GM12878 (cell line): Measurements from ENCODE around the gene ZMIZ1. TPM values are rescaled to one million over a fixed set of nuclear protein-coding genes. Genes with fewer than 3 reads are reported as not detected.

Experiments
- ATAC-seq: fragments of 200-7000 bp; cut with Tn5 transposase; 3 replicates; pipeline ENCODE4 v1.9.1; 2020; ENCODE audit warnings: mild to moderate bottlenecking, moderate library complexity
- BruUV-seq: library from RNA; stranded (reverse); fragments of 400-500 nt; replicated peaks from 2 replicates; lab custom pipeline; 2021; lab: Mats Ljungman, UMichigan
- CTCF ChIA-PET: fragments of 300-600 bp; sonication (Branson Sonifier 250); formaldehyde crosslinking; extraction: SDS; loops from one replicate; lab custom pipeline; 2021; ENCODE audit warnings: inconsistent platforms; lab: Yijun Ruan, JAX
- POLR2A ChIA-PET: fragments of 350-600 bp; formaldehyde crosslinking; extraction: SDS; loops from one replicate; lab custom pipeline; 2021; ENCODE audit warnings: inconsistent platforms; lab: Charles Lee
- RAD21 ChIA-PET: fragments of 300-600 bp; sonication (Branson Sonifier 250); formaldehyde crosslinking; loops from one replicate; lab custom pipeline; 2023; ENCODE audit warnings: antibody characterized with exemption; ENCODE audit not compliant: unreplicated experiment; lab: Charles Lee
- SMC1A ChIA-PET: fragments of 300-600 bp; sonication (Branson Sonifier 250); formaldehyde crosslinking; loops from one replicate; lab custom pipeline; 2023; ENCODE audit not compliant: unreplicated experiment, uncharacterized antibody; lab: Charles Lee
- DNase-seq: peaks from one replicate; pipeline ENCODE4 v3.0.0-alpha.2; 2011; ENCODE audit warnings: low read depth, low spot score
- FAIRE-seq: peaks from 3 replicates; lab custom pipeline; 2011; peaks lifted over from hg19 to GRCh38; lab: Jason Lieb, UNC
- H2AFZ ChIP-seq: 2 replicates; pipeline ENCODE4 v1.6.0; 2011; ENCODE audit warnings: low read depth, low read length, control low read depth; ENCODE audit not compliant: control insufficient read depth
- H3K27ac ChIP-seq: 2 replicates; pipeline ENCODE4 v1.5.1; 2011; ENCODE audit warnings: control low read depth; ENCODE audit not compliant: control insufficient read depth, insufficient read depth
- H3K27me3 ChIP-seq, 2 experiments: replicated peaks in 1 of 2; 2 replicates each; pipeline versions ENCODE4 v1.6.0 to v1.6.1; 2011; ENCODE audit warnings: low read length in 1 of 2; ENCODE audit not compliant: control insufficient read depth in 2 of 2, insufficient read depth in 2 of 2
- H3K36me3 ChIP-seq, 2 experiments: 2 replicates each; pipeline ENCODE4 v1.5.1; 2011; ENCODE audit warnings: low read length in 1 of 2; ENCODE audit not compliant: control insufficient read depth in 2 of 2, insufficient read depth in 2 of 2
- H3K4me1 ChIP-seq: 2 replicates; pipeline ENCODE4 v1.6.1; 2011; ENCODE audit warnings: mild to moderate bottlenecking, low read length, moderate library complexity, mixed read lengths; ENCODE audit not compliant: control insufficient read depth, insufficient read depth
- H3K4me2 ChIP-seq: 2 replicates; pipeline ENCODE4 v1.6.0; 2011; ENCODE audit warnings: control low read depth; ENCODE audit not compliant: control insufficient read depth, insufficient read depth
- H3K4me3 ChIP-seq: fragments of 200-600 bp; sonication (generic); 2 replicates; pipeline ENCODE4 v1.5.1; 2016
- H3K79me2 ChIP-seq: 2 replicates; pipeline ENCODE4 v1.6.0; 2011; ENCODE audit warnings: low read length; ENCODE audit not compliant: control insufficient read depth, insufficient read depth
- H3K9ac ChIP-seq: 2 replicates; pipeline ENCODE4 v1.8.0; 2011; ENCODE audit warnings: low read length, control low read depth, mixed read lengths; ENCODE audit not compliant: control insufficient read depth, insufficient read depth
- H3K9me3 ChIP-seq: replicated peaks from 3 replicates; pipeline ENCODE4 v1.5.1; 2011; ENCODE audit warnings: mild to moderate bottlenecking, low read length; ENCODE audit not compliant: control insufficient read depth, insufficient read depth
- H4K20me1 ChIP-seq: 2 replicates; pipeline ENCODE4 v1.6.0; 2011; ENCODE audit not compliant: control insufficient read depth, insufficient read depth
- CBX5 ChIP-seq: sonication (generic); IDR thresholded peaks from 2 replicates; pipeline ENCODE4 v1.6.1; 2016; ENCODE audit warnings: low read depth, moderate library complexity, mild to moderate bottlenecking, inconsistent platforms
- EGR1 ChIP-seq, 2 experiments: IDR thresholded peaks; 1 replicate in 1 of 2; 2 replicates in 1 of 2; pipeline ENCODE4 v1.6.1; 2011 to 2012; ENCODE audit warnings: low read depth in 2 of 2, low read length in 2 of 2, borderline replicate concordance in 1 of 2, mild to moderate bottlenecking in 1 of 2, moderate library complexity in 1 of 2
- HDAC6 ChIP-seq: fragments of 200-600 bp; sonication (generic); IDR thresholded peaks from one replicate; pipeline ENCODE4 v1.8.0; 2017; ENCODE audit warnings: antibody characterized with exemption; ENCODE audit not compliant: unreplicated experiment
- KLF5 ChIP-seq: fragments of 450-650 bp; IDR thresholded peaks from 2 replicates; pipeline ENCODE4 v1.6.1; 2014; ENCODE audit warnings: mild to moderate bottlenecking; ENCODE audit not compliant: partially characterized antibody
- RAD21 ChIP-seq: IDR thresholded peaks from 2 replicates; pipeline ENCODE4 v1.6.1; 2011; ENCODE audit warnings: mild to moderate bottlenecking, low read depth, low read length, moderate library complexity; ENCODE audit not compliant: insufficient read depth
- SREBF2 ChIP-seq: IDR thresholded peaks from 2 replicates; pipeline ENCODE4 v1.6.1; 2012; ENCODE audit warnings: mild to moderate bottlenecking, low read length
- WRNIP1 ChIP-seq: IDR thresholded peaks from 2 replicates; pipeline ENCODE4 v1.6.1; 2011; ENCODE audit warnings: low read depth, low read length, improper control_type of control experiment, borderline replicate concordance
- ZNF217 ChIP-seq: fragments of 450-650 bp; IDR thresholded peaks from 2 replicates; pipeline ENCODE4 v1.6.1; 2017; ENCODE audit warnings: antibody characterized with exemption, mild to moderate bottlenecking
- WGBS: methylation state at CpG from one replicate; pipeline ENCODE4 v1.1.6; 2016; ENCODE audit warnings: low lambda C conversion rate; ENCODE audit not compliant: insufficient replicate concordance, insufficient coverage; ENCODE audit errors: missing lambda C conversion rate; 5-methylcytosine and 5-hydroxymethylcytosine counted together
- in situ Hi-C: fragments of 300-500 bp; cut with MboI; formaldehyde crosslinking; loops from 9 replicates; pipeline ENCODE4 v1.14.3; 2018; ENCODE audit warnings: mixed read lengths
- intact Hi-C: fragments of 100-400 bp; cut with micrococcal nuclease; formaldehyde crosslinking; loops from one replicate; pipeline ENCODE4 v1.14.2; 2022; ENCODE audit not compliant: unreplicated experiment
- polyA plus RNA-seq, 11 experiments: library from polyadenylated mRNA; depleted of rRNA in 4 of 11; unstranded in 6 of 11; stranded (reverse) in 5 of 11; fragments of >200 nt; fragmentation: Nextera tagmentation in 4 of 11; fragmentation: Illumina TruSeq in 1 of 11; extraction: Ambion mirVana in 4 of 11; extraction: Trizol in 1 of 11; gene quantifications; 1 replicate in 1 of 11; 2 replicates in 10 of 11; pipeline versions ENCODE4 v1.2.1 to v1.2.3, GENCODE V29; 2011 to 2016; ENCODE audit warnings: inconsistent platforms in 2 of 11, missing spikeins in 2 of 11, low read depth in 1 of 11
- total RNA-seq, 4 experiments: library from RNA; depleted of rRNA in 3 of 4; stranded (reverse); fragments of >200 nt in 3 of 4; fragmentation: Illumina TruSeq in 1 of 4; extraction: Trizol in 1 of 4; gene quantifications; 2 replicates each; pipeline versions ENCODE4 v1.2.1 to v1.2.3, GENCODE V29; 2013 to 2021
- TF ChIP-seq, protein P1 (sequence below): fragments of 450-650 bp; formaldehyde crosslinking; IDR thresholded peaks from 2 replicates; pipeline ENCODE4 v1.4.0; 2020; ENCODE audit warnings: mild to moderate bottlenecking, moderate library complexity
- TF ChIP-seq, protein P2 (sequence below): fragments of 450-650 bp; IDR thresholded peaks from 2 replicates; pipeline ENCODE4 v1.6.1; 2018; ENCODE audit warnings: borderline replicate concordance, mild to moderate bottlenecking; ENCODE audit not compliant: partially characterized antibody
- TF ChIP-seq, protein P3 (sequence below): fragments of 450-650 bp; IDR thresholded peaks from 2 replicates; pipeline ENCODE4 v1.6.1; 2017; ENCODE audit warnings: mild to moderate bottlenecking, moderate library complexity

The ZMIZ1 gene
- total and polyA plus RNA-seq, 10 of the 15 experiments (the other 5 are each of a cell fraction or from before 2014, with no cell fraction given) = 3.1 to 82.3 (median 14.9) TPM

DNA sequence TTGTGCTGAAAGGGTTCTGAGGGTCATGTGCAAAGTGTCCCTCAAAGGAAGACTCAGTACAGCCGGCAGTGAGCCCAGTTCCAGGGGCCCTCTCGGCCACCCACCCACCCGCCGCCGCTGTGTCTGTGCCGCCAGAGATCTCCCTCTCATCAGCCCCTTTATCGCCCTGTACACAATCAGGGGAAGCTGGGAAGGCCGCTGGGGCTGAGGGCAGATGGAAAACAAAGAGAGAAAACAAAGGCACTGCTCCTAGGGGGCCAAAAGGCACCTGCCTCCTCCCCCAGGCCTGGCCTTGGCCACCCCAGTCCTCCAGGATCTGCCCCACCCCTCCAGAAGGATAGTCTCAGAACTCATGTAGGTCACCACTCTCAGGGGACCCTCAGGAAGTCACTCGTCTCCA is 67.0 kb downstream of the ZMIZ1 start (continued):
- TF ChIP-seq, protein P1, sequence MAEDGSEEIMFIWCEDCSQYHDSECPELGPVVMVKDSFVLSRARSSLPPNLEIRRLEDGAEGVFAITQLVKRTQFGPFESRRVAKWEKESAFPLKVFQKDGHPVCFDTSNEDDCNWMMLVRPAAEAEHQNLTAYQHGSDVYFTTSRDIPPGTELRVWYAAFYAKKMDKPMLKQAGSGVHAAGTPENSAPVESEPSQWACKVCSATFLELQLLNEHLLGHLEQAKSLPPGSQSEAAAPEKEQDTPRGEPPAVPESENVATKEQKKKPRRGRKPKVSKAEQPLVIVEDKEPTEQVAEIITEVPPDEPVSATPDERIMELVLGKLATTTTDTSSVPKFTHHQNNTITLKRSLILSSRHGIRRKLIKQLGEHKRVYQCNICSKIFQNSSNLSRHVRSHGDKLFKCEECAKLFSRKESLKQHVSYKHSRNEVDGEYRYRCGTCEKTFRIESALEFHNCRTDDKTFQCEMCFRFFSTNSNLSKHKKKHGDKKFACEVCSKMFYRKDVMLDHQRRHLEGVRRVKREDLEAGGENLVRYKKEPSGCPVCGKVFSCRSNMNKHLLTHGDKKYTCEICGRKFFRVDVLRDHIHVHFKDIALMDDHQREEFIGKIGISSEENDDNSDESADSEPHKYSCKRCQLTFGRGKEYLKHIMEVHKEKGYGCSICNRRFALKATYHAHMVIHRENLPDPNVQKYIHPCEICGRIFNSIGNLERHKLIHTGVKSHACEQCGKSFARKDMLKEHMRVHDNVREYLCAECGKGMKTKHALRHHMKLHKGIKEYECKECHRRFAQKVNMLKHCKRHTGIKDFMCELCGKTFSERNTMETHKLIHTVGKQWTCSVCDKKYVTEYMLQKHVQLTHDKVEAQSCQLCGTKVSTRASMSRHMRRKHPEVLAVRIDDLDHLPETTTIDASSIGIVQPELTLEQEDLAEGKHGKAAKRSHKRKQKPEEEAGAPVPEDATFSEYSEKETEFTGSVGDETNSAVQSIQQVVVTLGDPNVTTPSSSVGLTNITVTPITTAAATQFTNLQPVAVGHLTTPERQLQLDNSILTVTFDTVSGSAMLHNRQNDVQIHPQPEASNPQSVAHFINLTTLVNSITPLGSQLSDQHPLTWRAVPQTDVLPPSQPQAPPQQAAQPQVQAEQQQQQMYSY (CRISPR knock-in tag) = no peak
- TF ChIP-seq, protein P2, sequence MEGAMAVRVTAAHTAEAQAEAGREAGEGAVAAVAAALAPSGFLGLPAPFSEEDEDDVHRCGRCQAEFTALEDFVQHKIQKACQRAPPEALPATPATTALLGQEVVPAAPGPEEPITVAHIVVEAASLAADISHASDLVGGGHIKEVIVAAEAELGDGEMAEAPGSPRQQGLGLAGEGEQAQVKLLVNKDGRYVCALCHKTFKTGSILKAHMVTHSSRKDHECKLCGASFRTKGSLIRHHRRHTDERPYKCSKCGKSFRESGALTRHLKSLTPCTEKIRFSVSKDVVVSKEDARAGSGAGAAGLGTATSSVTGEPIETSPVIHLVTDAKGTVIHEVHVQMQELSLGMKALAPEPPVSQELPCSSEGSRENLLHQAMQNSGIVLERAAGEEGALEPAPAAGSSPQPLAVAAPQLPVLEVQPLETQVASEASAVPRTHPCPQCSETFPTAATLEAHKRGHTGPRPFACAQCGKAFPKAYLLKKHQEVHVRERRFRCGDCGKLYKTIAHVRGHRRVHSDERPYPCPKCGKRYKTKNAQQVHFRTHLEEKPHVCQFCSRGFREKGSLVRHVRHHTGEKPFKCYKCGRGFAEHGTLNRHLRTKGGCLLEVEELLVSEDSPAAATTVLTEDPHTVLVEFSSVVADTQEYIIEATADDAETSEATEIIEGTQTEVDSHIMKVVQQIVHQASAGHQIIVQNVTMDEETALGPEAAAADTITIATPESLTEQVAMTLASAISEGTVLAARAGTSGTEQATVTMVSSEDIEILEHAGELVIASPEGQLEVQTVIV = no peak
- TF ChIP-seq SREBF2 = no peak

DNA sequence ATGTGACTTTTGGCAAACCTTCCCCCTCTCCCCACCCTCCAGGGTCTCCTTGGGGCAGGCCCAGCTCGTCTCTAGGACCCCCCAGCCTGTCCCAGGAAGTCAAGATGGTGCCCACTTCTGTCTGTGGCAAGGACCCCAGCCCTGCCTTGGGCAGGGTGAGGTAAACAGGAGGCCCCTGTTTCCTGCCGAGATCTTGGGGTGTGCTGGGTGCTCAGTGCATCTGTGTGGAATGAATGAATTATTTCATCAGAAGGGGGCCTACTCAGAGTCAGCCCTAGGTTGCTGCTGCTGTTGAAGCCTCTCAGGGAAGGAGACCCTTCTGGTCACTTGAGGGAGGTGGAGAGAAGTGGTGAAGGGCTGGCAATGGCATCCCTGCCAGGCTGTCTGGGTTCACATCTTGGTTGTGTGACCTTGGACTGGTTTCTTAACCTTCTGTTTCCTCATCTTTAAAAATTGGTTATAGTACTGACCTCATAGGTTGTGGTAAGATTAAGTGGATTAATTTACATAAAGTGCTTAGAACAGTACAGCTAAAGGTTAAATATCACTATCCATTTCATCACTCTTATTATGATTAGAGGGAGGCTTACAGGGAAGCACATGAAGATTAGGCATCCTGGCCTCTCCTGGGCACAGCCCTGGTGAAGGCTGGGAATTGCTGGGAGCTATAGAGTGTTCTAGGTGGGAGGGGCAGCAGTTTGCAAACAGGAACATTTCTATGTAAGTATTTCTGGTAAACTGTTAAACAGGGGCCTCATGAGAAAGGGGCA is 67.7 kb downstream of the ZMIZ1 start:
- ATAC-seq = no peak
- TF ChIP-seq WRNIP1 (no peak), ZNF217 (no peak), RAD21 (no peak), CBX5 (no peak), EGR1 (IDR thresholded peaks at IDR 0.05; ENCODE audit: borderline replicate concordance in 1 of 2, low read depth in 2 of 2, low read length in 2 of 2) (no peak), HDAC6 (no peak), KLF5 (no peak)
- TF ChIP-seq, protein P3, sequence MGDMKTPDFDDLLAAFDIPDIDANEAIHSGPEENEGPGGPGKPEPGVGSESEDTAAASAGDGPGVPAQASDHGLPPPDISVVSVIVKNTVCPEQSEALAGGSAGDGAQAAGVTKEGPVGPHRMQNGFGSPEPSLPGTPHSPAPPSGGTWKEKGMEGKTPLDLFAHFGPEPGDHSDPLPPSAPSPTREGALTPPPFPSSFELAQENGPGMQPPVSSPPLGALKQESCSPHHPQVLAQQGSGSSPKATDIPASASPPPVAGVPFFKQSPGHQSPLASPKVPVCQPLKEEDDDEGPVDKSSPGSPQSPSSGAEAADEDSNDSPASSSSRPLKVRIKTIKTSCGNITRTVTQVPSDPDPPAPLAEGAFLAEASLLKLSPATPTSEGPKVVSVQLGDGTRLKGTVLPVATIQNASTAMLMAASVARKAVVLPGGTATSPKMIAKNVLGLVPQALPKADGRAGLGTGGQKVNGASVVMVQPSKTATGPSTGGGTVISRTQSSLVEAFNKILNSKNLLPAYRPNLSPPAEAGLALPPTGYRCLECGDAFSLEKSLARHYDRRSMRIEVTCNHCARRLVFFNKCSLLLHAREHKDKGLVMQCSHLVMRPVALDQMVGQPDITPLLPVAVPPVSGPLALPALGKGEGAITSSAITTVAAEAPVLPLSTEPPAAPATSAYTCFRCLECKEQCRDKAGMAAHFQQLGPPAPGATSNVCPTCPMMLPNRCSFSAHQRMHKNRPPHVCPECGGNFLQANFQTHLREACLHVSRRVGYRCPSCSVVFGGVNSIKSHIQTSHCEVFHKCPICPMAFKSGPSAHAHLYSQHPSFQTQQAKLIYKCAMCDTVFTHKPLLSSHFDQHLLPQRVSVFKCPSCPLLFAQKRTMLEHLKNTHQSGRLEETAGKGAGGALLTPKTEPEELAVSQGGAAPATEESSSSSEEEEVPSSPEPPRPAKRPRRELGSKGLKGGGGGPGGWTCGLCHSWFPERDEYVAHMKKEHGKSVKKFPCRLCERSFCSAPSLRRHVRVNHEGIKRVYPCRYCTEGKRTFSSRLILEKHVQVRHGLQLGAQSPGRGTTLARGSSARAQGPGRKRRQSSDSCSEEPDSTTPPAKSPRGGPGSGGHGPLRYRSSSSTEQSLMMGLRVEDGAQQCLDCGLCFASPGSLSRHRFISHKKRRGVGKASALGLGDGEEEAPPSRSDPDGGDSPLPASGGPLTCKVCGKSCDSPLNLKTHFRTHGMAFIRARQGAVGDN = no peak

More for the DNA sequence above, 67.7 kb downstream of the ZMIZ1 start:
- ChIA-PET RAD21 (interaction anchor here (1.1 kb wide), 1 partner anchor 66 kb away, joined by 4 read pairs; no protein-coding TSS in a partner anchor), POLR2A (no interaction called here), CTCF (interaction anchor here (0.7 kb wide), 1 partner anchor 531 kb away, joined by 3 read pairs; no protein-coding TSS in a partner anchor), SMC1A (interaction anchor here (0.6 kb wide), 1 partner anchor 229 kb away, joined by 3 read pairs; no protein-coding TSS in a partner anchor)
- Histone ChIP-seq H2AFZ (no peak overlapping the region), H3K36me3 (no peaks in the 10 kb centered on the region), H3K79me2 (no peaks in the 10 kb centered on the region), H3K4me3 (no peak overlapping the region), H3K4me2 (no peak overlapping the region), H3K27me3 (no peaks in the 10 kb centered on the region), H3K9ac (no peak overlapping the region), H3K9me3 (no peaks in the 10 kb centered on the region), H4K20me1 (no peaks in the 10 kb centered on the region), H3K4me1 (peaks cover 39% of the 10 kb centered on the region), H3K27ac (no peak overlapping the region)
- in situ Hi-C loops = no loop called here
- FAIRE-seq = no peak
- BruUV-seq = no TSS peak
- DNase-seq = no peak
- 44% methylated on average over 2 of the region's 2 CpGs for WGBS
- intact Hi-C loops = no loop called here
